OCI-M2 (cell line): ENCODE measurements around the gene GPR75.
"Not testable (repeated sequence)": the region's sequence is repeated elsewhere in the genome, so short reads cannot be mapped to it uniquely, and the experiment has no call there.

Experiments
- DNase-seq: peaks from one replicate; lab custom pipeline; 2025; ENCODE audit not compliant: unreplicated experiment; lab: John Stamatoyannopoulos, UW

Gene GPR75

DNA sequence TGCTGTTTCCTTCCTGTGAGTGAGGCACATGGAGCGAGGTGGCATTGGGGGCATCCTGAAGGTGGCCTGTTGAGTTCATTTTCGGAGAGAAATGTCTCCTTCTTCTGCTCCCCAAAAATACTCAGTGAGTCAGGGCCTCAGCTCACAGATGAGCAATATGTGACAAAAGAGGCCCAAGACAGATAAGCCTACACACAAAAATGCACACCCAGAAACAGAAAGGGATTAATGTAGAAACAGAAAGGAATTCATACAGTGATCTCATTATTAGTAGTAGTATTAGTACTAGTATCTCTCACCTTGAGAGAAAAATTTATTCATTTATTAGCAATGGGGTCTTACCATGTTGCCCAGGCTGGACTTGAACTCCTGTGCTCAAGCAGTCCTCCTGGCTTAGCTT is 5.1 kb downstream of the GPR75 start:
- no peak for DNase-seq

DNA sequence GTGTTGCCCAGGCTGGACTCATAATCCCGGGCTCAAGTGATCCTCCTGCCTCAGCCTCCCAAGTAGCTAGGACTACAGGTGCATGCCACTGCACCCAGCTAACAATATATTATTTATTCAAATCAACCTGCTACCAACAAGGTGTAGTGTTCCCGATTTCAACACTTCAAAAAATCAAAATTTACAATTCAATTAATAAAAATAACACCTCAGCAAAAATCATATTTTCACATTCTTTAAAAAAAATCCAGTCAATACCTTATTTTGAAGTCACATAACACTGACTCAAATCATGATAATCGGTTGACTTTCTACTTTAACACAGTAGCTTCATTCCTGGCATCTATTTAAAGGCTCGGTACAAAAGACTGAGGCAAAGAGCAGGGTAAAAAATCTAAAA is 7.2 kb downstream of the GPR75 start:
- DNase-seq, result no peak

DNA sequence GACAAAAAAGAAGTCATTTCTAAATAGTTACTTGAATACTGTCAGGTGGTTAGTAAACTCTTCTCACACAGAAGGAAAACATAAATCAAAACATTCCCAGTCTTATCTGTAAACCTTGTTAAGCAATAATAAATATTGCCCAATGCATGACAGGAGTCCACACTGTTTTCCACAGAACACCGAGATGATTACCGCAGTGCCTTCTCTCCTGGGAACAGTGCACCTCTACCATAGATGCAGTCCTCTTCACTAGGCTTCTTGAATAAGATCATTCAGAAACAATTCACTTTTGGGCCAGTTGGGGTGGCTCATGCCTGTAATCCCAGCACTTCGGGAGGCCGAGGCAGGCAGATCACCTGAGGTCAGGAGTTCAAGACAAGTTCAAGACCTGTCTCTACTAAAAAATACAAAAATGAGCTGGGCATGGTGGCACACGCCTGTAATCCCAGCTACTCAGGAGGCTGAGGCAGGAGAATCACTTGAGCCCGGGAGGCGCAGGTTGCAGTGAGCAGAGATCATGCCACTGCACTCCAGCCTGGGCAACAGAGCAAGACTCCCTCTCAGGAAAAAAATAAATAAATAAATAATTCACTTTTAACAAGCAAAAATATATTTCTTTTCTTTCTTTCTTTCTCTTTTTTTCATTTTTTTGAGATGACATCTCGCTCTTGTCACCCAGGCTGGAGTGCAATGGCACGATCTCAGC is 8.6 kb downstream of the GPR75 start:
- DNase-seq, result not testable (repeated sequence)

DNA sequence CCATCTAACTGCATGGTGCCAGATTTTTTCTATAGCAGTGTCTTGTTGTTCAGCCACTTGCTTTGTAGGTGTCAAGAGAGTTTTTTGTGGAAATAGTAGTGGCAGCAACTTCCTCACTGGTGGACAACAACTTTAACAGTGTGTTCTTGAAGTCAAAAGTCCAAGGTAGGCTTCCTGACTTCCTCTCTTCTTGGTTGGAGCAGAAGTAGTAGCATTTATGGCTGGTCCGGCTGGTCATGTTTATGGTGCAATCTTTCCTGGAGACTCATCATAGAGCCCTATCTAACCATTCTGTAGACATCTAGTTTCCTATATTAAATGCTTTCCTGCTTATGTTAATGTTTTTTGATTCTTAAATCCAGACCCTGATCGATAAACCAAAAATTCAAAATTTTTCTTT is 11.7 kb downstream of the GPR75 start:
- no peak for DNase-seq

DNA sequence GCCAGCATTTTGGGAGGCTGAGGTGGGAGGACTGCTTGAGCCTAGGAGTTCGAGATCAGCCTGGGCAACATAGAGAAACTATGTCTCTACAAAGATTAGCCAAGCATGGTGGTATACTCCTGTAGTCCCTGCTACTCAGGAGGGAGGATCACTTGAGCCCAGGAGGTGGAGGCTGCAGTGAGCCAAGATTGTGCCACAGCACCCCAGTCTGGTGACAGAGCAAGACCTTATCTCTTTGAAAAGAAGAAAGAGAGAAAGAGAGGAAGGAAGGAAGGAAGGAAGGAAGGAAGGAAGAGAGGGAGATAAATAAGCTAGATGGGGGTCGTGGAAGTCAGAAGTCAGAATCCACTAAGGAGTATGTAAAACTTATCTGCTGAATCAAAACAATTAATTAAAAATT is 16.2 kb downstream of the GPR75 start:
- no peak for DNase-seq

DNA sequence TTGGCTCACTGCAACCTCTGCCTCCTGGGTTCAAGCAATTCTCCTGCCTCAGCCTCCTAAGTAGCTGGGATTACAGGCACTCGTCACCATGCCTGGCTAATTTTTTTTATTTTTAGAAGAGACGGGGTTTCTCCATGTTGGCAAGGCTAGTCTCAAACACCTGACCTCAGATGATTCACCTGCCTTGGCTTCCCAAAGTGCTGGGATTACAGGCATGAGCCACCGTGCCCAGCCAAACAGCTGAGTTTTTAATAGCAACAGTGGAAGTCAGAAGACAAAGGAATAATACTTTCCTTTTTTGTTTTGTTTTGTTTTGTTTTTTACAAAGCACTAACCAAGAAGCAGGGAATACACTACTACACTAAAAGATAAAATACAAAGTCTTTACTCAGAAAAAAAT is 16.9 kb downstream of the GPR75 start:
- no peak for DNase-seq

DNA sequence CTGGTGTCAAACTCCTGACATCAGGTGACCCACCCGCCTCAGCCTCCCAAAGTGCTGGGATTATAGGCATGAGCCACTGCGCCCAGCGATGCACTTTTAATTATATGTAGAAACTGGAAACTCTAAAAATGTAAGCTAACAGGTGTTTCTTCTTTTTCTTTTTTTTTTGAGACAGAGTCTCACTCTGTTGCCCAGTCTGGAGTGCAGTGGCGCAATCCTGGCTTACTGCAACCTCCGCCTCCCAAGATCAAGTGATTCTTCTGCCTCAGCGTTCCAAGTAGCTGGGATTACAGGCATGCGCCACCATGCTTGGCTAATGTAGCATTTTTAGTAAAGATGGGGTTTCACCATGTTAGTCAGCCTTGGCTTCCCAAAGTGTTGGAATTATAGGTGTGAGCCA is 18.1 kb downstream of the GPR75 start:
- DNase-seq, result not testable (repeated sequence)

DNA sequence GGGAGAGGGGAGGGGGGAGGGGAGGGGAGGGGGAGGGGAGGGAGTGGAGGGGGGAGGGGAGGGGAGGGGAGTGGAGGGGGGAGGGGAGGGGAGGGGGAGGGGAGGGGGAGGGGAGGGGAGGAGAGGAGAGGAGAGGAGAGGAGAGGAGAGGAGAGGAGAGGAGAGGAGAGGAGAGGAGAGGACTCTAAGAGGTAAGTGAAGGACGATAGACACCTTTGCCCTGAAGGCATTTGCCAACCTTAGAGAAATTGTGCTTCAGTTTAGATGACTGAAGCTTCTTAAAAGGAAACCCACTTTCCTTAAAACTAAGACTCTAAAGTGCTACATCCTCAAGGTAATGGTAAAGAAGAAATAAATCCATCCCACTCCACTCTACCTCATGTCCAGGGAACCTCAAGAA is 19.2 kb downstream of the GPR75 start:
- DNase-seq, result no peak

DNA sequence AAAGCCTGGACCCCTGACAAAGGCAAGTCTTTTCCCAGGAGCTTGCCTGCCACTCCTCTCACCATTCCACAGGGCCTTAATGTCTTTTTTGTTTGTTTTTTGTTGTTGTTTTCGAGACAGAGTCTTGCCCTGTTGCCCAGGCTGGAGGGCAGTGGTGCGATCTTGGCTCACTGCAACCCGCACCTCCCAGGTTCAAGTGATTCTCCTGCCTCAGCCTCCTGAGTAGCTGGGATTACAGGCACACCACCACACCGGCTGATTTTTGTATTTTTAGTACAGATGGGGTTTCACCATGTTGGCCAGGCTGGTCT is 29.8 kb downstream of the GPR75 start:
- DNase-seq, result not testable (repeated sequence)

DNA sequence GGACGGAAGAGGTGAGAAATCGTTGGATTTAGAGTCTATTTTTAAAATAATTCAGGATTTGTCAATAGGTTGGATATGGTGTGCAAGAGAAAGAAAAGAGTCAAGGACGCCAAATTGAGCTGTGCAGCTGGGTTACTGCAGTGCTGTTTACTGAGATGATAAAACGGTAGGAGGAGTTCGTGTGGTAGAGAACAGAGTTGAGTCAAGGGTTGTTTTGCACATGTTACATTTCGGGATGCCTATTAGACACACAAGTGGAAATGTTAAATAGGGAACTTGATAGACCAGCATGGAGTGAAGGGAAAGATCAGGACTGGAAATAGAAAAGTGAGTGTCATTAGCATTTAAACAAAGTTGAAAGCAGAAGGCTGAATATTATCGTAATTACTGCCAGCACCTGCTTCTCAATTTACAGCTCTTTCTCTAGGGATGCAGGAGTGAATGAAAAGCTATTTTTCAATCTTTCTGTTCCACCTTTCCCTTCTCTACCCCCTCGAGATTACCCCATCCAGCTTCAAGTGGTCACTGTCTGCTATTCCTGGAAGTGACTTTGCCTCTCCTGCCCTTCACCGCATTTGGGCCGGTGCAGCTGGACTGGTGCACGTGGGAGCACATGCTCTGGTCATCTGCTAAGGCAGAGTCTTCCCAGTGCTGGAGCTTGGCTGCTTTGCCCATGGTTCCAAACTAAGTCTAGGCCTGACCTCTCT is 30.3 kb downstream of the GPR75 start:
- DNase-seq, result no peak

DNA sequence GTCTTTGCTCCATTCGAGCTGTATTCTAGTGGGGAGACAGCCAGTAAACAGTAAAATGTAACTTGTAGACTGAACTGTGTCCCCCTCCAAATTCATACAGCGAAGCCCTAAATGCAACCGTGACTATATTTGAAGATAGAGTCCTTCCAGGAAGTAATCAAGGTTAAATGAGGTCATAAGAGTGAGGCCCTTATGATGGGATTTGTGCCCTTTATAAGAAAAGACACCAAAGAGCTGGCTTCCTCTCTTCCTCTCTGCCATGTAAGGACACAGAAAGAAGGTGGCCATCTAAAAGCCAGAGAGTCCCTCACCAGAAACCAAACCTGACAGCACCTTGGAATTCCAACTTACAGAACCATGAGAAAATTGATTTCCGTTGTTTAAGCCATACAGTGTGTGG is 31.4 kb downstream of the GPR75 start:
- DNase-seq, result no peak

DNA sequence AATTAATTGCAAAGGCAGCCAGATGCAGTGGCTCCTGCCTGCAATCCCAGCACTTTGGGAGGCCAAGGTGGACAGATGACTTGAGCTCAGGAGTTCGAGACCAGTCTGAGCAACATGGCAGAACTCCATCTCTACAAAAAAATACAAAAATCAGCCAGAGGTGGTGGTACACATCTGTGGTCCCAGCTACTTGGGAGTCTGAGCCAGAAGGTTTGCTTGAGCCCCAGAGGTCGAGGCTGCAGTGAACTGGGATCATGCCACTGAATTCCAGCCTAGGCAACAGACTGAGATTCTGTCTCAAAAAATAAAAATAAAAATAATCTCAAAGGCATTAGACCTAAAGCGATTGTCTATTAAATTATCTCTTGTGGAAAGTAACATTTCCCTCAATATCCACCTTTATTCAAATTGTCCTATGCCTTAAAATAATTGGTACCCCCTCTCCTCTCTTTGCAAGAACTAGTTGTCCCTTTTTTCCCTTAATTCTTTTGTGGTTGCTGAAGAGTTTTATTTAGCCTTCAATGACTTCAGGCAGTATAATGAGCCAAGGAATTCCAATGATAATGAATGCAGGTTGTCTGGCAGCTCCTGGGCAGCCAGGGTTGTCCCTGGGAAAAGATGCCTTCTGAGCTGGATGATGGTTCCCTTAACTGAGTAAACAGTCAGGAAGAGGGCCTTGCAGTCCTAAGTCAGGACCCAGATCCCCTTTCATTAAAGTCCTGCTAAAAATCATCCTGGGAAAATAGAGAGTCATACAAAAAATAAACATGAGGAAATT is 32.2 kb downstream of the GPR75 start:
- no peak for DNase-seq

DNA sequence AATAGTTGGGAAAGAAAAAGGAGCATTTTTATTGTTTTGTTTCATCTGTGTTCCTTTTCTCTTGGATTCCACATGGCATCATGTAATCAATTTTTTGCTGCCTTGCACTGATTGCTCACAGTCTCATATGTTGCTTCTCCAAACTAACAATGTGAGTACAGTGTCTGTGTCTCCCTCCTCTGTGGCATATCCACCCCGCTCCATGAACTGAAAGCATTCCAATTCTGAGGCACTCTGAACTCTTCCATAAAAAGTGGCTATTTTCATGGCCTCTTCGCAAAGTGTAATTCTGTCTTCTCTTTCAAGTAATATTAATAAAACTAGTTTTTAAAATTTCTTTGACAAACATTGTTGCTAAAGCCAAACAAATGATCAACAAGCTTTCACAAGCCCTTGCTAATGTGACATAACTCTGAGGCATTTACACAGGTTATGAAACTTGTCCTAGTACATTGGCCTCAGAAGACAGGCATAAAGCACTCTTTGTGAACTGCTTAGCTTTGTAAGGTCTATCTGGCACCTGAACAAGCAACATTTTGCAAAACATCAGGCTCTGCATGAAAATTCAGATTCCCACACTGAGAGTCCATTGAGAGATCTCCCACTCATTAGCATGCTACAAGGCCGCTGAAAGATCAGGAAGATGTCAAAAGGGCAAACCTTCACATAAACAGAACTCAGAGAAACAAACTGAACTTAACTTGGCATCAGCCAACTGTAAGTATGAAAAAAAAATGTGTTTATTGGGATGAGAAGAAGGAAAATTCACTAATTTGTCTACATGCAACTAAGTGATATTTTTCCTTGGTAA is 33.0 kb downstream of the GPR75 start:
- no peak for DNase-seq

DNA sequence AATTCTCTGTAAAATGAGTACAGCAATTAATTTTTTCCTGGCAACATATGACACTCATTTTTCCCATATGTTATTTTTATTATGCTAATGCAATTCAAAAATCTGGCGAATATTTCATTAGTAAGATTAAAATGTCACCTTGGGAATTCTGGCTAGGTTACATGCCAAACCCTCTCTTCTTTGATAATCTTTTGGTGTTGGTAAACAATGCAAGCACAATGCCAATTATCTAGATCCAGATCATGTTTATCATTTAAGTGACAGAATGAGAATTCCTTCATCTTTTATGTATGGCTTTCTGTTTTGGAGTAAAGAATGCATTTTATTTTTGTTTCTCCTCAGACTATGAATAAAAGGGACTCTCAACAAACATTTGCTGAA is 33.7 kb downstream of the GPR75 start:
- no peak for DNase-seq

DNA sequence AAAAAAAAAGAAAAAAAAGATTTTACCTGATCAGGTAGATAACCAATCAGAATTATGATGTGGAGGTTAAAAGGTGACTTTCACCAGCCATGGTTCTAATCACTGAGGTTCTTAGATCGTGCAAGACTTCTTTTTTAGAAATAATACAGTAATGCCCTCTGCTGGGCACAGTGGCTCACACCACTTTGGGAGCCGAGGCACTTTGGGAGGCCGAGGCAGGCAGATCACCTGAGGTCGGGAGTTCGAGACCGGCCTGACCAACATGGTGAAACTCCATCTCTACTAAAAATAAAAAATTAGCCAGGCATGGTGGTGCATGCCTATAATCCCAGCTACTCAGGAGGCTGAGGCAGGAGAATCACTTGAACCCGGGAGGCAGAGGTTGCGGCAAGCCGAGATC is 36.1 kb downstream of the GPR75 start:
- DNase-seq, result not testable (repeated sequence)

DNA sequence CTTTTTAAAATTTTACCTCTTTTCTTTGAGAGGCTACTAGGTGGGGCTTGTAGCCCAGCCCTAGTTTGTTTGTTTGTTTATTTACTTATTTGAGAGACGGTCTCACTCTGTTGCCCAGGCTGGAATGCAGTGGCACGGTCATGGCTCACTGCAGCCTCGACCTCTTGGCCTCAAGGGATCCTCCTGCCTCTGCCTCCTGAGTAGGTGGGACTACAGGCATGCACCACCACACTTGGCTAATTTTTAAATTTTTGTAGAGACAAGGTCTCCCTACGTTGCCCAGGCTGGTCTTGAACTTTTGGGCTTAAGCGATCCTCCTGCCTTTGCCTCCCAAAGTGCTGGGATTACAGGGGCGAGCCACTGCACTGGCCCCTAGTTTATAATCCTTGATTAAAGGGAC is 38.0 kb downstream of the GPR75 start:
- DNase-seq, result no peak

DNA sequence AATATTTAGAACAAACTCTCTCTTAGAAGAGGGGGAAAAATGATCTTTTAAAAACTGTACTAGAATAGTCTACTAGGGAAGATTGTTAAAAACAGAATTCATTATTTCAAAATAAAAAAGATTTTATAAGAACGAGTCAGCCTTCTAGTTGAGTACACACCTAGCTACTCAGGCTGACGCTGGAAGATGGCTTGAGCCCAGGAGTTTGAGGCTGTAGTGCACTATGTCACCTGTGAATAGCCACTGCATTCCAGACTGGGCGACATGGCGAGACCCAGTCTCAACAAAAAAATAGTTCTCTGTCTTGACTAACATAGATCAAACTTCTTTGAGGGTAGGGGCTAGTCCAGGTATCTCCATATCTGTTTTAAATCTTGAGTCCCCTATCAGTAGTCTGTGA is 39.1 kb downstream of the GPR75 start:
- no peak for DNase-seq

DNA sequence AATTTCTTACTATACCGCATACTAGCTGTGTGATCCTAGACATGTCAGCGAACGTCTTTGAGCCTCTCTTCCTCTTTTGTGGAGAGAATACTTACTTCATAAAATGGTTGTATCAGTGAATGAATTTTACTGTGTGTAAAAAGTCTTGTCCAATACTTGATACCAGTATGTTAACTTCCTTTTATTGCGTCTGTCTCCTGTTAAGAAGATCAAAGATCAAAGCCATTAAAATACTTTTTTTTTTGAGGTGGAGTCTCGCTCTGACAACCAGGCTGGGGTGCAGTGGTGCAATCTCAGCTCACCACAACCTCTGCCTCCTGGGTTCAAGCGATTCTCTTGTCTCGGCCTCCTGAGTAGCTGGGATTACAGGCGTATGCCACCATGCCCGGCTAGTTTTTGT is 39.7 kb downstream of the GPR75 start:
- no peak for DNase-seq

DNA sequence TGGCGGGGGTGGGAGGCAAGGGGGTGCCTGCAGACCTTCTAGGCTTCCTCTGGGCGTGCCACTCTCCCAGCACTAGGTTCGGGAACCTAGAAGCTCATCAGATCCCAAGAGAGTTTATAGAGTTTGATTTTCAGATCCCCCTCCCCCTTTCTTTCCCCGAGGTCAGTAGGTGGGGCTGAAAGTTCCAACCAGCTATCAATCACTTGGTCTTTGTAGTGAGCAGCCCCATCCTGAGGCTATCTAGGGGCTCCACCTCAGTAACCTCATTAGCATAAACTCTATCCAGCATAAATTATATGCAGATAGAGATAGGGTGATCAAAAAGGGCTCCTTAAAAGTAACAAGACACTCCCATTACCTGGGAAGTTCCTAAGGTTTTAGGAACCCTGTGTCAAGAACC is 40.1 kb downstream of the GPR75 start:
- DNase-seq, result no peak

DNA sequence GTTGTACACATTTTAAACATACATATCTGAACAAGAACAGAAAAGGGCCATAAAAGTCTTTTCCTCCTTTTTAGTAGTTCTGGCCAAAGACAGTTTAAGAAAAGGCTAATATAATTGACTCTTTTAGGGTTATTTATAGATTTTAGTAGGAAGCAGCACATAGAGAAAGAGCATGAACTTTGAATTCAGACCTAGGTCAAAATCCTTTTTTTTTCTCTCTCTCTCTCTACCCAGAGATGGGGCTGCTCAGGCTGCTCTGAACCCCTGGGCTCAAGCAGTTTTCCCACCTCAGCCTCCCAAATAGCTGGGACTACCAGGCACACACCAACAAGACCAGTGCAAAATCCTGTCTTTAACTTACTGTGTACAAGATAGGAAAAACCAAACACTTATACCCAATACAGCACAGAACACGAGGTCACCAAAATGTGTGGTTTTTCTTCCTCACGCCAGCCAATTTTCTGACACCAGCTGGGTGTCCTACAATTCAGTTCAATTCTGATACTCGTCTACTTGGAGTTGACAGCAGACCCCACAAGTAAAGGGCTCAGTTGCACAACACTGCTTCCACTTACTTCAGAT is 40.8 kb downstream of the GPR75 start:
- no peak for DNase-seq

DNA sequence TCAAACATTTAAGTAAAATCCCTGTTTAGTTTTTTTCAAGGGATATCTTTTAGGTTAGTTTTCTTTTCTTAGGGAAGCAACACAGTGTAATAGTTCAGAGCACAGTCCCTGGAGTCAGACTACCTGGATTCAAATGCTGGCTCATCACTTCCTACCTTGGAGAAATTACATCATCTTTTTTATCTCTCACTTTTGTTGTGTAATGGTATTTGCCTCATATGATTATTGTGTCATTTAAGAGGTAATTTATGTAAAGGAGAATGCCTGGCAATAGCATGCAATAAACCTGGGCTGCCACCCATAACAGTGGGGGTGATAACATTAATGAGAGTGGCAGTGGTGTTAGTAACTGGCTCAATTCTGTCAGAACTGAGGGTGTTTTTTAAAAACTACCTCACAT is 46.6 kb downstream of the GPR75 start:
- DNase-seq, result no peak
